ENCODE results near the gene ZNF200.
"Not testable (repeated sequence)": the region's sequence is repeated elsewhere in the genome, so short reads cannot be mapped to it uniquely, and the experiment has no call there.

ZNF200 gene

GRCh38 chr16:3234857-3235561 lies at the start of gene ZNF200:
TSS of gene ZNF200 (minus strand) at chr16:3235158. CDS start at chr16:3233755, 1,403 bp downstream.
- peak; percentile 83 to 87 for DNase-seq (ENCODE audit: low read depth in 2 of 2)

- no peak for DNase-seq (ENCODE audit: low read depth in 2 of 2)
Measured at GRCh38 chr16:3283543-3284447, 48.8 kb upstream of the ZNF200 start.

- DNase-seq (ENCODE audit: low read depth in 2 of 2) = peak; percentile 87
Measured at GRCh38 chr16:3282730-3283542, 48.0 kb upstream of the ZNF200 start, which contains the start of gene ZNF263. TSS of gene ZNF263 (plus strand) at chr16:3283491. CDS start at chr16:3283819, 328 bp downstream.

- no peak for DNase-seq (ENCODE audit: low read depth in 2 of 2)
Measured at GRCh38 chr16:3282103-3282729, 47.3 kb upstream of the ZNF200 start.

GRCh38 chr16:3281222-3281820 lies 46.4 kb upstream of the ZNF200 start:
- no peak for DNase-seq (ENCODE audit: low read depth in 2 of 2)

- DNase-seq (ENCODE audit: low read depth in 2 of 2) = no peak
Measured at GRCh38 chr16:3276679-3277078, 41.7 kb upstream of the ZNF200 start.

GRCh38 chr16:3274947-3275346 lies 40.0 kb upstream of the ZNF200 start:
- no peak for DNase-seq (ENCODE audit: low read depth in 2 of 2)

- DNase-seq (ENCODE audit: low read depth in 2 of 2) = no peak
Measured at GRCh38 chr16:3274490-3274889, 39.5 kb upstream of the ZNF200 start.

GRCh38 chr16:3271281-3271680 lies 36.3 kb upstream of the ZNF200 start:
- not testable (repeated sequence) for DNase-seq (ENCODE audit: low read depth in 2 of 2)

GRCh38 chr16:3270718-3271117 lies 35.8 kb upstream of the ZNF200 start:
- DNase-seq (ENCODE audit: low read depth in 2 of 2) = not testable (repeated sequence)

- DNase-seq (ENCODE audit: low read depth in 2 of 2) = no peak
Measured at GRCh38 chr16:3268294-3268693, 33.3 kb upstream of the ZNF200 start.

- no peak for DNase-seq (ENCODE audit: low read depth in 2 of 2)
Measured at GRCh38 chr16:3266873-3267537, 32.0 kb upstream of the ZNF200 start.

GRCh38 chr16:3264137-3265036 lies 29.4 kb upstream of the ZNF200 start:
- DNase-seq (ENCODE audit: low read depth in 2 of 2) = peak; percentile 92 to 98

- DNase-seq (ENCODE audit: low read depth in 2 of 2) = no peak
Measured at GRCh38 chr16:3262517-3262916, 27.6 kb upstream of the ZNF200 start.

- no peak for DNase-seq (ENCODE audit: low read depth in 2 of 2)
Measured at GRCh38 chr16:3259836-3260235, 24.9 kb upstream of the ZNF200 start.

GRCh38 chr16:3256866-3257465 lies 22.0 kb upstream of the ZNF200 start:
- no peak for DNase-seq (ENCODE audit: low read depth in 2 of 2)

GRCh38 chr16:3256146-3256865 lies 21.3 kb upstream of the ZNF200 start, which contains the start of gene MEFV:
TSS of gene MEFV (minus strand) at chr16:3256633. CDS start at chr16:3256587, 46 bp downstream.
- DNase-seq (ENCODE audit: low read depth in 2 of 2) = no peak

- DNase-seq (ENCODE audit: low read depth in 2 of 2) = no peak
Measured at GRCh38 chr16:3254309-3254708, 19.4 kb upstream of the ZNF200 start.
